HepG2 (cell line): Measurements from ENCODE around the gene IPO13. TPM values are rescaled to one million over a fixed set of nuclear protein-coding genes. Genes with fewer than 3 reads are reported as not detected.

Experiments used
- AKNA ChIP-seq: sonication (generic); formaldehyde crosslinking; IDR thresholded peaks from 2 replicates; pipeline ENCODE4 v1.4.0; 2020; ENCODE audit warnings: missing genetic modification reagents, borderline replicate concordance
- FOXJ3 ChIP-seq: sonication (generic); formaldehyde crosslinking; IDR thresholded peaks from 2 replicates; pipeline ENCODE4 v1.4.0; 2020; ENCODE audit warnings: missing genetic modification reagents, mild to moderate bottlenecking, borderline replicate concordance
- HDAC6 ChIP-seq: fragments of 200-600 bp; sonication (generic); IDR thresholded peaks from 2 replicates; pipeline ENCODE4 v1.7.0; 2017; ENCODE audit warnings: mild to moderate bottlenecking, antibody characterized with exemption, low read length, low read depth
- NCOA5 ChIP-seq: sonication (generic); formaldehyde crosslinking; IDR thresholded peaks from 2 replicates; pipeline ENCODE4 v1.4.0; 2020; ENCODE audit warnings: missing genetic modification reagents
- NFIB ChIP-seq: sonication (generic); formaldehyde crosslinking; IDR thresholded peaks from 2 replicates; pipeline ENCODE4 v1.9.0; 2021; ENCODE audit warnings: missing genetic modification reagents, mild to moderate bottlenecking, borderline replicate concordance
- SAP130 ChIP-seq: IDR thresholded peaks from 2 replicates; pipeline ENCODE4 v1.6.1; 2016; ENCODE audit warnings: low read depth
- SKIL ChIP-seq: sonication (generic); formaldehyde crosslinking; IDR thresholded peaks from 2 replicates; pipeline ENCODE4 v1.8.0; 2022; ENCODE audit warnings: missing genetic modification reagents, mild to moderate bottlenecking, moderate library complexity, borderline replicate concordance
- SP1 ChIP-seq, 2 experiments: fragments of 450-650 bp in 1 of 2; sonication (generic) in 1 of 2; formaldehyde crosslinking in 1 of 2; IDR thresholded peaks; 2 replicates each; pipeline versions ENCODE4 v1.4.0 to v1.6.1; 2016 to 2020; ENCODE audit warnings: missing genetic modification reagents in 1 of 2
- SRY ChIP-seq: sonication (generic); formaldehyde crosslinking; IDR thresholded peaks from 2 replicates; pipeline ENCODE4 v1.8.0; 2022; ENCODE audit warnings: mild to moderate bottlenecking, missing genetic modification reagents
- ZNF329 ChIP-seq: sonication (generic); formaldehyde crosslinking; IDR thresholded peaks from 2 replicates; pipeline ENCODE4 v1.9.0; 2021; ENCODE audit warnings: low read depth, mild to moderate bottlenecking, missing genetic modification reagents
- ZNF556 ChIP-seq: sonication (generic); formaldehyde crosslinking; IDR thresholded peaks from 2 replicates; pipeline ENCODE4 v1.4.0; 2020; ENCODE audit warnings: mild to moderate bottlenecking, missing genetic modification reagents, borderline replicate concordance
- ZNF619 ChIP-seq: sonication (generic); formaldehyde crosslinking; IDR thresholded peaks from 2 replicates; pipeline ENCODE4 v1.4.0; 2020; ENCODE audit warnings: mild to moderate bottlenecking, missing genetic modification reagents
- ZNF660 ChIP-seq: sonication (generic); formaldehyde crosslinking; IDR thresholded peaks from 2 replicates; pipeline ENCODE4 v1.5.1; 2020; ENCODE audit warnings: mild to moderate bottlenecking, low read depth, missing genetic modification reagents, borderline replicate concordance
- ZNF737 ChIP-seq: sonication (generic); formaldehyde crosslinking; IDR thresholded peaks from 2 replicates; pipeline ENCODE4 v1.5.0; 2020; ENCODE audit warnings: missing genetic modification reagents, mild to moderate bottlenecking, borderline replicate concordance
- polyA plus RNA-seq, 8 experiments: library from polyadenylated mRNA; depleted of rRNA in 3 of 8; stranded (reverse) in 7 of 8; unstranded in 1 of 8; fragments of >200 nt; fragmentation: Illumina TruSeq in 4 of 8; extraction: Trizol in 4 of 8; gene quantifications; 2 replicates each; pipeline versions ENCODE4 v1.2.1 to v1.2.3, GENCODE V29; 2011 to 2016; ENCODE audit warnings: low read depth in 4 of 8, missing spikeins in 1 of 8, mixed read lengths in 1 of 8; ENCODE audit not compliant: insufficient read depth in 1 of 8
- total RNA-seq, 5 experiments: library from RNA; depleted of rRNA; stranded (reverse); fragments of >200 nt; fragmentation: Illumina TruSeq; extraction: Trizol; gene quantifications; 2 replicates each; pipeline ENCODE4 v1.2.3, GENCODE V29; 2016; ENCODE audit warnings: low read depth in 1 of 5
- TF ChIP-seq, protein P1 (sequence below): sonication (generic); formaldehyde crosslinking; IDR thresholded peaks from 2 replicates; pipeline ENCODE4 v1.5.1; 2020; ENCODE audit warnings: missing genetic modification reagents, mild to moderate bottlenecking, borderline replicate concordance
- TF ChIP-seq, protein P2 (sequence below): sonication (generic); formaldehyde crosslinking; IDR thresholded peaks from 2 replicates; pipeline ENCODE4 v1.4.0; 2020; ENCODE audit warnings: missing genetic modification reagents

The IPO13 gene
- total and polyA plus RNA-seq, 2 of the 13 experiments (the other 11 are each of a cell fraction or from before 2014, with no cell fraction given): 12.9 to 15.6 TPM

DNA sequence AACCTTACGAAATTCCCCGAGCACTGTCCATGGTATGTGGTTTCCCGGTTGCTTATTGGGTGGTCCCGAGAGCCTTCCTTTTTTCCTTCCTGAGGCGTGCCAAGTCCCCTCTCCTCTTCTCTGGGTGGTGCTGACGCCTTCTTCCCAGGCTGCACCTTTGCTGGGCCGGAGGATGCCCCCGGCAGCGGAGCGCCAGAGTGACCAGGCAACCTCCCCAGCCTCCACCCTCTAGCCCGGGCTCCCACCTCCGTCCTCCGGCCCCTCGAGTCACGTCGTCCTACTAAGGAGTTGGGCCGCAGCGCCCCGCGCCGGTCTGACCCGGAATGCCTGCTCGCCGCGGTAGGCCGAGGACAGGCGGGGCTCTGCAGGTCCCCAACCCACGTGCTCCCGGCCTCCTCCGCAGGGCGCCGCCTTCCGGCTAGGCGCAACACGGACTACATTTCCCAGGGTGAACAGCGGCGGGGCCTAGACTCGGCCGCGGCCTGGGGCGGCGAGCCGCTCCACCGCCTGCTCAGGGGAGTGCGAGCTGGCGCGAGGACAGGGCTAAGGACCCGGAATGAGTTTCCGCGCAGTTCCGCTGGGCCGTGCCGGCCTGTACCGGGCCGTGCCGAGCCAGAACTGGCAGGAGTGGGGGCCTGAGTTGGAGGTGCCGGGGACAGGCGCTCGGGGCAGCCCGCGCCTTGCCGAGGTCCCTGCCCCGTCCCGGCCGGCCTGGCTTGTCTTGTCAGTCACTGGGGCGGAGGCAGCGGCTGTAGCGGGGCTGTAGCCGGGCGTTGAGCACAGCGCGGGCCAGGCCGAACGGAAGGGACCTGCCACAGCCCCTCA is at the start of gene IPO13 (continued):
- TF ChIP-seq, protein P1, sequence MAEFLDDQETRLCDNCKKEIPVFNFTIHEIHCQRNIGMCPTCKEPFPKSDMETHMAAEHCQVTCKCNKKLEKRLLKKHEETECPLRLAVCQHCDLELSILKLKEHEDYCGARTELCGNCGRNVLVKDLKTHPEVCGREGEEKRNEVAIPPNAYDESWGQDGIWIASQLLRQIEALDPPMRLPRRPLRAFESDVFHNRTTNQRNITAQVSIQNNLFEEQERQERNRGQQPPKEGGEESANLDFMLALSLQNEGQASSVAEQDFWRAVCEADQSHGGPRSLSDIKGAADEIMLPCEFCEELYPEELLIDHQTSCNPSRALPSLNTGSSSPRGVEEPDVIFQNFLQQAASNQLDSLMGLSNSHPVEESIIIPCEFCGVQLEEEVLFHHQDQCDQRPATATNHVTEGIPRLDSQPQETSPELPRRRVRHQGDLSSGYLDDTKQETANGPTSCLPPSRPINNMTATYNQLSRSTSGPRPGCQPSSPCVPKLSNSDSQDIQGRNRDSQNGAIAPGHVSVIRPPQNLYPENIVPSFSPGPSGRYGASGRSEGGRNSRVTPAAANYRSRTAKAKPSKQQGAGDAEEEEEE (CRISPR knock-in tag): no peak; the same call in 1 of the 2 replicates
- no peak for TF ChIP-seq SP1 (IDR thresholded peaks at IDR 0.05)
- peak; percentile 60 for TF ChIP-seq SP1 (CRISPR knock-in tag; IDR thresholded peaks at IDR 0.05)
- TF ChIP-seq ZNF619 (CRISPR knock-in tag): peak; percentile 98; the same call in 1 of the 2 replicates
- peak; percentile 91; the same call in 1 of the 2 replicates for TF ChIP-seq SRY
- TF ChIP-seq FOXJ3 (CRISPR knock-in tag): no peak; the same call in 1 of the 2 replicates
- TF ChIP-seq ZNF737 (CRISPR knock-in tag): no peak
- TF ChIP-seq ZNF329 (CRISPR knock-in tag): peak; percentile 60; the same call in 1 of the 2 replicates
- TF ChIP-seq SKIL: peak; percentile 46
- peak; percentile 96 for TF ChIP-seq SAP130 (CRISPR knock-in tag)
- TF ChIP-seq HDAC6: peak; percentile 94; the same call in 1 of the 2 replicates
- no peak for TF ChIP-seq NFIB (CRISPR knock-in tag)
- no peak for TF ChIP-seq ZNF660 (CRISPR knock-in tag)
- TF ChIP-seq ZNF556: peak; percentile 91
- no peak for TF ChIP-seq AKNA
- TF ChIP-seq, protein P2, sequence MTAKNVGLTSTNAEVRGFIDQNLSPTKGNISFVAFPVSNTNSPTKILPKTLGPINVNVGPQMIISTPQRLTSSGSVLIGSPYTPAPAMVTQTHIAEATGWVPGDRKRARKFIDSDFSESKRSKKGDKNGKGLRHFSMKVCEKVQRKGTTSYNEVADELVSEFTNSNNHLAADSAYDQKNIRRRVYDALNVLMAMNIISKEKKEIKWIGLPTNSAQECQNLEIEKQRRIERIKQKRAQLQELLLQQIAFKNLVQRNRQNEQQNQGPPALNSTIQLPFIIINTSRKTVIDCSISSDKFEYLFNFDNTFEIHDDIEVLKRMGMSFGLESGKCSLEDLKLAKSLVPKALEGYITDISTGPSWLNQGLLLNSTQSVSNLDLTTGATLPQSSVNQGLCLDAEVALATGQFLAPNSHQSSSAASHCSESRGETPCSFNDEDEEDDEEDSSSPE (CRISPR knock-in tag): peak; percentile 89
- no peak for TF ChIP-seq NCOA5 (CRISPR knock-in tag)
